ENCODE data around the gene POLG. TPM values are rescaled to one million over a fixed set of nuclear protein-coding genes. Genes with fewer than 3 reads are reported as not detected.

POLG gene
- total RNA-seq = 69.1 TPM

- peak within 1 kb of the TSS; percentile 76 to 96 for H3K4me3 ChIP-seq
- TF ChIP-seq CTCF (IDR thresholded peaks at IDR 0.05) = no peak
- no peaks in the 10 kb centered on the region for H3K27me3 ChIP-seq
- intact Hi-C loops (cut with DNase I) = loop anchor here (1.0 to 10.0 kb wide), 5 partner anchors 92 to 1090 kb away; partner anchors contain the start of genes AEN, DET1, FANCI and HAPLN3
- H3K27ac ChIP-seq = peak within 1 kb of the TSS; percentile 88 to 93
- H3K4me1 ChIP-seq = peaks cover 14 to 38% of the 10 kb centered on the region in 2 donors
- DNase-seq (ENCODE audit: low spot score in 2 of 2) = peak; percentile 96 to 99
- no peaks in the 10 kb centered on the region for H3K9me3 ChIP-seq
- peaks cover 27 to 39% of the 10 kb centered on the region in 2 donors for H3K36me3 ChIP-seq
These were observed at the start of gene POLG for GRCh38 chr15:89334510-89335297. POLG (minus strand) TSS chr15:89334824; CDS start chr15:89333754, 1,070 bp downstream.

- Histone ChIP-seq H3K27me3 (no peaks in the 10 kb centered on the region), H3K4me3 (no peak overlapping the region), H3K27ac (no peak overlapping the region), H3K36me3 (no peaks in the 10 kb centered on the region), H3K9me3 (no peaks in the 10 kb centered on the region), H3K4me1 (no peaks in the 10 kb centered on the region)
- DNase-seq (ENCODE audit: low spot score in 2 of 2) = no peak
- intact Hi-C loops (cut with DNase I) = no loop called here
- TF ChIP-seq CTCF (IDR thresholded peaks at IDR 0.05) = no peak
These were observed 49.6 kb upstream of the POLG start for GRCh38 chr15:89384176-89384604.

- Histone ChIP-seq H3K9me3 (no peaks in the 10 kb centered on the region), H3K27me3 (no peaks in the 10 kb centered on the region), H3K27ac (no peak overlapping the region), H3K36me3 (no peaks in the 10 kb centered on the region), H3K4me1 (peaks cover 0 to 5% of the 10 kb centered on the region in 2 donors), H3K4me3 (no peak overlapping the region)
- no peak for DNase-seq (ENCODE audit: low spot score in 2 of 2)
- intact Hi-C loops (cut with DNase I) = no loop called here
- TF ChIP-seq CTCF (IDR thresholded peaks at IDR 0.05) = no peak
These were observed 48.9 kb upstream of the POLG start for GRCh38 chr15:89383365-89384175.

- Histone ChIP-seq H3K27me3 (peaks cover 11% of the 10 kb centered on the region), H3K27ac (no peak overlapping the region), H3K4me3 (no peak overlapping the region), H3K9me3 (no peaks in the 10 kb centered on the region), H3K4me1 (peaks cover 0 to 10% of the 10 kb centered on the region in 2 donors), H3K36me3 (no peaks in the 10 kb centered on the region)
- DNase-seq (ENCODE audit: low spot score in 2 of 2) = no peak
- intact Hi-C loops (cut with DNase I) = no loop called here
- no peak for TF ChIP-seq CTCF (IDR thresholded peaks at IDR 0.05)
These were observed 47.5 kb upstream of the POLG start for GRCh38 chr15:89381888-89382686.

- Histone ChIP-seq H3K4me3 (no peak overlapping the region), H3K4me1 (peaks cover 0 to 10% of the 10 kb centered on the region in 2 donors), H3K27me3 (peaks cover 11% of the 10 kb centered on the region), H3K9me3 (no peaks in the 10 kb centered on the region), H3K36me3 (no peaks in the 10 kb centered on the region), H3K27ac (no peak overlapping the region)
- intact Hi-C loops (cut with DNase I) = no loop called here
- no peak for DNase-seq (ENCODE audit: low spot score in 2 of 2)
- no peak for TF ChIP-seq CTCF (IDR thresholded peaks at IDR 0.05)
These were observed 46.7 kb upstream of the POLG start for GRCh38 chr15:89381331-89381730.

All from ascending aorta (tissue), 2 donors.